ENCODE measurements around the gene PIGR.
"Not testable (repeated sequence)": the region's sequence is repeated elsewhere in the genome, so short reads cannot be mapped to it uniquely, and the experiment has no call there.

PIGR gene

GRCh38 chr1:206933333-206933945, 12.8 kb downstream of the PIGR start:
- DNase-seq (ENCODE audit: low read depth in 2 of 2) = peak; percentile 54 to 65

- no peak for DNase-seq (ENCODE audit: low read depth in 2 of 2)
These were observed 14.1 kb downstream of the PIGR start for GRCh38 chr1:206932177-206932576.

- no peak for DNase-seq (ENCODE audit: low read depth in 2 of 2)
These were observed 14.6 kb downstream of the PIGR start for GRCh38 chr1:206931709-206932108.

GRCh38 chr1:206930210-206930798, 16.0 kb downstream of the PIGR start:
- peak; percentile 47 to 58 for DNase-seq (ENCODE audit: low read depth in 2 of 2)

- DNase-seq (ENCODE audit: low read depth in 2 of 2) = no peak
These were observed 16.7 kb downstream of the PIGR start for GRCh38 chr1:206929524-206929923.

GRCh38 chr1:206926286-206926685, 20.0 kb downstream of the PIGR start:
- no peak for DNase-seq (ENCODE audit: low read depth in 2 of 2)

- peak; percentile 55 to 57 for DNase-seq (ENCODE audit: low read depth in 2 of 2)
These were observed 21.0 kb downstream of the PIGR start for GRCh38 chr1:206925106-206925736.

- DNase-seq (ENCODE audit: low read depth in 2 of 2) = no peak
These were observed 21.6 kb downstream of the PIGR start for GRCh38 chr1:206924592-206925105.

GRCh38 chr1:206923961-206924557, 22.2 kb downstream of the PIGR start:
- not testable (repeated sequence) for DNase-seq (ENCODE audit: low read depth in 2 of 2)

- DNase-seq (ENCODE audit: low read depth in 2 of 2) = peak; percentile 52 to 55
These were observed 23.0 kb downstream of the PIGR start for GRCh38 chr1:206923009-206923960.

GRCh38 chr1:206922524-206922923, 23.7 kb downstream of the PIGR start:
- no peak for DNase-seq (ENCODE audit: low read depth in 2 of 2)

- no peak for DNase-seq (ENCODE audit: low read depth in 2 of 2)
These were observed 24.4 kb downstream of the PIGR start, which contains the start of gene FCMR for GRCh38 chr1:206921772-206922265. TSS of gene FCMR (minus strand) at chr1:206921941. CDS start at chr1:206921854, 87 bp downstream.

- no peak for DNase-seq (ENCODE audit: low read depth in 2 of 2)
These were observed 28.2 kb downstream of the PIGR start for GRCh38 chr1:206918076-206918475.

- DNase-seq (ENCODE audit: low read depth in 2 of 2) = no peak
These were observed 30.1 kb downstream of the PIGR start for GRCh38 chr1:206916000-206916709.

- no peak for DNase-seq (ENCODE audit: low read depth in 2 of 2)
These were observed 31.1 kb downstream of the PIGR start for GRCh38 chr1:206915030-206915735.

- DNase-seq (ENCODE audit: low read depth in 2 of 2) = no peak
These were observed 32.3 kb downstream of the PIGR start for GRCh38 chr1:206913766-206914537.

GRCh38 chr1:206912445-206913095, 33.7 kb downstream of the PIGR start:
- peak in 1 of 2 donors; percentile 43 for DNase-seq (ENCODE audit: low read depth in 2 of 2)

GRCh38 chr1:206911064-206911663, 35.1 kb downstream of the PIGR start:
- DNase-seq (ENCODE audit: low read depth in 2 of 2) = no peak
